ENCODE measurements around the gene RBMS1. TPM values are rescaled to one million over a fixed set of nuclear protein-coding genes. Genes with fewer than 3 reads are reported as not detected.
"Not testable (repeated sequence)": the region's sequence is repeated elsewhere in the genome, so short reads cannot be mapped to it uniquely, and the experiment has no call there.

Gene RBMS1
- total and polyA plus RNA-seq, 3 donors from 2014 or later: 26.8 to 34.7 (median 30.0) TPM

DNA sequence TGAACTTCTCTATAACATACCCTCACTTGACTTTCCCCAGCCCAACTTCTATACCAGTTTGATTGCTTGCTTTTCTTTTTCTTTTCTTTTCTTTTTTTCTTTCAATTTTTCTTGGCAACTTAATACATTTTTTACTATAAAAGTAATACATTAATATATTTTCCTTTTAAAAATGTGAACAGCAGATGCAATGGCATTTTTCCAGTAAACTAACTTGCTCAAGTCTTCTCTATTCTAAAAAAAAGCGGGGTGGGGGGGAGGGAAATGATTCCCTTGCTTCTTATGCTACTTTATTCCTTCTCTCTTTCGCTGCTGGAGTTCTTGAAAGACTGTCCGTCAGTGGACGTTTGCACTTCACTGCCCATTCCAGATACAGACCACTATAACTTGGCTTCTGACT lies 70.5 kb downstream of the RBMS1 start:
- WGBS, 2 donors: 82 to 90% methylated on average over 4 of the region's 4 CpGs
- no peak overlapping the region for H3K27ac ChIP-seq
- H3K9me3 ChIP-seq: no peaks in the 10 kb centered on the region
- H3K4me1 ChIP-seq: no peaks in the 10 kb centered on the region
- no peaks in the 10 kb centered on the region for H3K36me3 ChIP-seq (ENCODE audit: low read depth, missing control alignments)
- intact Hi-C loops (cut with DNase I; ENCODE audit: low total_unique reads): no loop called here
- DNase-seq: no peak
- no peaks in the 10 kb centered on the region for H3K27me3 ChIP-seq
- TF ChIP-seq, protein P1, sequence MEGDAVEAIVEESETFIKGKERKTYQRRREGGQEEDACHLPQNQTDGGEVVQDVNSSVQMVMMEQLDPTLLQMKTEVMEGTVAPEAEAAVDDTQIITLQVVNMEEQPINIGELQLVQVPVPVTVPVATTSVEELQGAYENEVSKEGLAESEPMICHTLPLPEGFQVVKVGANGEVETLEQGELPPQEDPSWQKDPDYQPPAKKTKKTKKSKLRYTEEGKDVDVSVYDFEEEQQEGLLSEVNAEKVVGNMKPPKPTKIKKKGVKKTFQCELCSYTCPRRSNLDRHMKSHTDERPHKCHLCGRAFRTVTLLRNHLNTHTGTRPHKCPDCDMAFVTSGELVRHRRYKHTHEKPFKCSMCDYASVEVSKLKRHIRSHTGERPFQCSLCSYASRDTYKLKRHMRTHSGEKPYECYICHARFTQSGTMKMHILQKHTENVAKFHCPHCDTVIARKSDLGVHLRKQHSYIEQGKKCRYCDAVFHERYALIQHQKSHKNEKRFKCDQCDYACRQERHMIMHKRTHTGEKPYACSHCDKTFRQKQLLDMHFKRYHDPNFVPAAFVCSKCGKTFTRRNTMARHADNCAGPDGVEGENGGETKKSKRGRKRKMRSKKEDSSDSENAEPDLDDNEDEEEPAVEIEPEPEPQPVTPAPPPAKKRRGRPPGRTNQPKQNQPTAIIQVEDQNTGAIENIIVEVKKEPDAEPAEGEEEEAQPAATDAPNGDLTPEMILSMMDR (IDR thresholded peaks at IDR 0.05): no peak
- TF ChIP-seq POLR2A (IDR thresholded peaks at IDR 0.05): no peak
- no peak overlapping the region for H3K4me3 ChIP-seq

DNA sequence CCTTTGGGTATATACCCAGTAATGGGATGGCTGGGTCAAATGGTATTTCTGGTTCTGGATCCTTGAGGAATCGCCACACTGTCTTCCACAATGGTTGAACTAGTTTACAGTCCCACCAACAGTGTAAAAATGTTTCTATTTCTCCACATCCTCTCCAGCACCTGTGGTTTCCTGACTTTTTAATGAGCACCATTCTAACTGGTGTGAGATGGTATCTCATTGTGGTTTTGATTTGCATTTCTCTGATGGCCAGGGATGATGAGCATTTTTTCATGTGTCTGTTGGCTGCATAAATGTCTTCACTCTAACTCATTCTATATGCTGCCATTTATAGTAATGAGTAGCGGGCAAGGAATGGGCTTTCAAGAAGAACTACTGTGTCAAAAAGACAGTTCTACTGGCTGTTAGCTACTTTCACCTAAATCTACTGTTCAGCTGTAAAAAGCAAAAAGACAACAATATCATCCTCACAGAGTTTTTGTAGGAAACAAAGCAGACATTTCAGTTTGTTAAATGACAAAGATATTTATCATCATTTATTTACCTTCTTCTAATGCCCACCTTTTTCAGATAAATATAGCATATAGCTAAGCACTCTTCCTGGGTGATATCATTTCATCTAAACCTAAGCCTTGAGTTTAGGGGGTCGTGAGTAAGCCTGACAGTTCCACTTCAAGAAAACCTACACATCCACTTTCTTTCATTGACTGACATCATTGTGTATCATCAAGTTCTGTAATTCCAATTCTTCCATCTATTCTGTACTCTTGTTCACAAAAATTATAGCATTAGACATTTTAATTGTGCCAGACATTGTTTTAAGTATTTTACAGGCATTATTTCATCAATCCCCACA lies 71.7 kb downstream of the RBMS1 start:
- H3K4me1 ChIP-seq; DNase-seq; H3K27me3 ChIP-seq; H3K4me3 ChIP-seq; H3K27ac ChIP-seq; intact Hi-C loops (cut with DNase I; ENCODE audit: low total_unique reads); H3K9me3 ChIP-seq; H3K36me3 ChIP-seq (ENCODE audit: low read depth, missing control alignments): not testable (repeated sequence)
- 94 to 96% methylated on average over 3 of the region's 3 CpGs for WGBS, 2 donors

DNA sequence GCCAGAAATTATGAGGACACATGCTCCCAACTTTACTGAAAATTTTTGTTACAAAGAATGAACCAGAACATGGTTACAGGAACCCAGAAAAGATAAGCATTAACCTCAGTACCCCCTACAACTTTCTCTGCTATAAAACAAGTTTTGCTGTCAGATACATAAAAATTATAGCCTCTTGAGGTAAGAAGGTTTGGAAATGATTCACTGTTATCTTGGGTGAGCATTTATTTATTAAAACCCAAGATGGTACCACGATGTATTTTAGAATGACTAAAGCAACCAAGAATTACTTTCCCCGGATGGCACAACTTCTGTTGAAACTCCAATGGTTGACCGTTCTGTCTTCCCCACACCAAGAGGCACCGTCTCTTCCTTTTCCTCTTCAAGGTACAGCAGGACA lies 72.9 kb downstream of the RBMS1 start:
- no peak for TF ChIP-seq POLR2A (IDR thresholded peaks at IDR 0.05)
- TF ChIP-seq, protein P1 (IDR thresholded peaks at IDR 0.05): no peak
- WGBS, 2 donors: 88 to 92% methylated on average over 4 of the region's 4 CpGs
- Histone ChIP-seq H3K27me3 (no peaks in the 10 kb centered on the region), H3K36me3 (ENCODE audit: low read depth, missing control alignments) (no peaks in the 10 kb centered on the region), H3K4me1 (no peaks in the 10 kb centered on the region), H3K9me3 (no peaks in the 10 kb centered on the region), H3K27ac (no peak overlapping the region), H3K4me3 (no peak overlapping the region)
- no peak for DNase-seq
- intact Hi-C loops (cut with DNase I; ENCODE audit: low total_unique reads): no loop called here

DNA sequence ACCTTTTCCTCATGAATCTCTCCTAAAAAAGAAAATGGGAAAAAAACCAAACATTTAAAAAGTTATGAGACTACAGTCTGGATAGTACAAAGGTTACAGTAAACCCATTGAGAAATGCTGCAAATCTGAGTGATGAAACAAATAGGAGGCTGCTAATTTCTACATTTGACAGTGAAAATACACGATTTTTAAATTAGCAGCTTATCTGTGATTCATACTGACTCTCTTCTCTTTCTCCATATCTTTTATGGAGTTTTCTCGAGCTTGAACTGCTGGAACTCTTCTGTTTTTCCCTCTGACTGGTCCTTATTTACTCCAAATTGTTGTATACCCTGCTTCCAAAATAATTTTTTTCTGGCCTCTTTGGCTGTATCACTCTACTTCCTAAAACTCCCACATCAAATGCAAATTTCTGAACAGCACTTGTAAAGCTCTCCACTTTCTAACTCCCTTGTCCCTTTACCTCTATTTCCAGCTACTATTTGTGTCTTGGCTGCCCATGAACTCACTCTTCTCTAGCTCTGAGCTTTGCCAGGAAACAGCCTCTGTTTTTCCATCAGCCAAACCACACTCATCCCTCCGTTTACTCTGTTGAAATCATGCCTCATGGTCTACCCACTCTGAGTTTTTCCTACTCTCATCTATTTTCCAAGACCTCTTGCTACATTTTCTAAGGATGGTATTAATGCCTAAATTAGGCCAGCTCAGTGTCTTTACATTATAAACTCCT lies 73.7 kb downstream of the RBMS1 start:
- DNase-seq: no peak
- no peaks in the 10 kb centered on the region for H3K9me3 ChIP-seq
- intact Hi-C loops (cut with DNase I; ENCODE audit: low total_unique reads): no loop called here
- no peaks in the 10 kb centered on the region for H3K27me3 ChIP-seq
- no peaks in the 10 kb centered on the region for H3K36me3 ChIP-seq (ENCODE audit: low read depth, missing control alignments)
- TF ChIP-seq POLR2A (IDR thresholded peaks at IDR 0.05): no peak
- TF ChIP-seq, protein P1 (IDR thresholded peaks at IDR 0.05): no peak
- H3K4me3 ChIP-seq: no peak overlapping the region
- no peak overlapping the region for H3K27ac ChIP-seq
- WGBS, 2 donors: 56 to 60% methylated on average over 3 of the region's 3 CpGs
- H3K4me1 ChIP-seq: no peaks in the 10 kb centered on the region

DNA sequence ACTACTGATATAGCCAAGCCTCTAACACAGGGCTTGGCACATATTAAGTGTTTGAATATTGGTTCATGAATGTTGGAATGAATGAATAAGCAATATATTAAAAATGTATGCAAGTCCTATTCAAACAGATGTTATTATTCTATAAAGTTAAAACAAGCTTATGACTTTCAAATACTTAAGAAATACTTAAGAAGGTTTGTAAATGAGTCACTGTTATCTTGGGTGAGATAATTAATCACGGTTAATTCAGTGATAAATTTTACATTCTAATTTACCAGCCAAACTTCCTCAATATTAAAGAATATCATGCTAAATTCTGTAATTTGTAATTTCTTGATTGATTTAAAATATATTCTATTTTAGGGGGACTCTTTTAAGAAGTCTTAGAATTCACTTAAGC lies 74.8 kb downstream of the RBMS1 start:
- H3K4me1 ChIP-seq: no peaks in the 10 kb centered on the region
- intact Hi-C loops (cut with DNase I; ENCODE audit: low total_unique reads): no loop called here
- no peak overlapping the region for H3K4me3 ChIP-seq
- no peaks in the 10 kb centered on the region for H3K36me3 ChIP-seq (ENCODE audit: low read depth, missing control alignments)
- H3K27ac ChIP-seq: no peak overlapping the region
- TF ChIP-seq, protein P1 (IDR thresholded peaks at IDR 0.05): no peak
- TF ChIP-seq POLR2A (IDR thresholded peaks at IDR 0.05): no peak
- no peaks in the 10 kb centered on the region for H3K9me3 ChIP-seq
- no peaks in the 10 kb centered on the region for H3K27me3 ChIP-seq
- DNase-seq: no peak
- WGBS, 2 donors: 67 to 81% methylated on average over 1 of the region's 1 CpG
